Esophagus muscularis mucosa (tissue), 4 donors: ENCODE data around the gene ULK1. TPM values are rescaled to one million over a fixed set of nuclear protein-coding genes. Genes with fewer than 3 reads are reported as not detected.

Experiments used
- DNase-seq: peaks from one replicate; pipeline ENCODE4 v3.0.0-alpha.2; 2017; ENCODE audit errors: extremely low spot score
- H3K27ac ChIP-seq, 4 donors: fragments of 200-600 bp; sonication (generic); replicated peaks in 1 of 4; 1 replicate in 3 of 4; 2 replicates in 1 of 4; pipeline ENCODE4 v1.5.1; 2016 to 2019; ENCODE audit warnings: mild to moderate bottlenecking in 1 of 4
- H3K27me3 ChIP-seq, 4 donors: fragments of 200-600 bp; sonication (generic); one replicate each; pipeline versions ENCODE4 v1.5.1 to v1.6.0; 2016 to 2019
- H3K36me3 ChIP-seq, 4 donors: fragments of 200-600 bp; sonication (generic); one replicate each; pipeline ENCODE4 v1.5.1; 2016 to 2019
- H3K4me1 ChIP-seq, 4 donors: fragments of 200-600 bp; sonication (generic); one replicate each; pipeline ENCODE4 v1.5.1; 2016 to 2019
- H3K4me3 ChIP-seq, 4 donors: fragments of 200-600 bp; sonication (generic); 1 replicate in 2 of 4; 2 replicates in 2 of 4; pipeline ENCODE4 v1.5.1; 2016 to 2019; ENCODE audit warnings: mild to moderate bottlenecking in 4 of 4, moderate library complexity in 1 of 4
- H3K9me3 ChIP-seq, 4 donors: fragments of 200-600 bp; sonication (generic); 1 replicate in 3 of 4; 2 replicates in 1 of 4; pipeline ENCODE4 v1.5.1; 2016 to 2019
- EP300 ChIP-seq: sonication (generic); formaldehyde crosslinking; IDR thresholded peaks from one replicate; pipeline ENCODE4 v1.6.1; 2017; ENCODE audit warnings: antibody characterized with exemption
- POLR2A ChIP-seq: fragments of 450-650 bp; IDR thresholded peaks from one replicate; pipeline ENCODE4 v1.6.1; 2017; ENCODE audit warnings: antibody characterized with exemption, moderate library complexity, mild to moderate bottlenecking, low read depth
- POLR2AphosphoS5 ChIP-seq, 2 donors: sonication (generic); formaldehyde crosslinking; IDR thresholded peaks; one replicate each; pipeline ENCODE4 v1.6.1; 2017; ENCODE audit warnings: antibody characterized with exemption in 2 of 2
- WGBS: methylation state at CpG from one replicate; pipeline ENCODE4 v1.1.5; 2018; 5-methylcytosine and 5-hydroxymethylcytosine counted together
- intact Hi-C: fragments of 100-400 bp; cut with DNase I; formaldehyde crosslinking; loops from one replicate; pipeline ENCODE4 v1.15.1; 2023
- total RNA-seq, 4 donors: library from RNA; depleted of rRNA; stranded (reverse); fragments of >200 nt; gene quantifications; one replicate each; pipeline versions ENCODE4 v1.1.0 to v1.2.1, GENCODE V29; 2016
- TF ChIP-seq, protein P1 (sequence below), 3 experiments: fragments of 200-600 bp in 2 of 3; fragments of 450-650 bp in 1 of 3; sonication (generic) in 2 of 3; IDR thresholded peaks; one replicate each; pipeline ENCODE4 v1.5.1; 2017 to 2019; ENCODE audit warnings: antibody characterized with exemption in 3 of 3, mild to moderate bottlenecking in 2 of 3, moderate library complexity in 1 of 3

Gene ULK1
- total RNA-seq, 4 donors from 2014 or later: 18.4 to 37.5 (median 26.9) TPM

DNA sequence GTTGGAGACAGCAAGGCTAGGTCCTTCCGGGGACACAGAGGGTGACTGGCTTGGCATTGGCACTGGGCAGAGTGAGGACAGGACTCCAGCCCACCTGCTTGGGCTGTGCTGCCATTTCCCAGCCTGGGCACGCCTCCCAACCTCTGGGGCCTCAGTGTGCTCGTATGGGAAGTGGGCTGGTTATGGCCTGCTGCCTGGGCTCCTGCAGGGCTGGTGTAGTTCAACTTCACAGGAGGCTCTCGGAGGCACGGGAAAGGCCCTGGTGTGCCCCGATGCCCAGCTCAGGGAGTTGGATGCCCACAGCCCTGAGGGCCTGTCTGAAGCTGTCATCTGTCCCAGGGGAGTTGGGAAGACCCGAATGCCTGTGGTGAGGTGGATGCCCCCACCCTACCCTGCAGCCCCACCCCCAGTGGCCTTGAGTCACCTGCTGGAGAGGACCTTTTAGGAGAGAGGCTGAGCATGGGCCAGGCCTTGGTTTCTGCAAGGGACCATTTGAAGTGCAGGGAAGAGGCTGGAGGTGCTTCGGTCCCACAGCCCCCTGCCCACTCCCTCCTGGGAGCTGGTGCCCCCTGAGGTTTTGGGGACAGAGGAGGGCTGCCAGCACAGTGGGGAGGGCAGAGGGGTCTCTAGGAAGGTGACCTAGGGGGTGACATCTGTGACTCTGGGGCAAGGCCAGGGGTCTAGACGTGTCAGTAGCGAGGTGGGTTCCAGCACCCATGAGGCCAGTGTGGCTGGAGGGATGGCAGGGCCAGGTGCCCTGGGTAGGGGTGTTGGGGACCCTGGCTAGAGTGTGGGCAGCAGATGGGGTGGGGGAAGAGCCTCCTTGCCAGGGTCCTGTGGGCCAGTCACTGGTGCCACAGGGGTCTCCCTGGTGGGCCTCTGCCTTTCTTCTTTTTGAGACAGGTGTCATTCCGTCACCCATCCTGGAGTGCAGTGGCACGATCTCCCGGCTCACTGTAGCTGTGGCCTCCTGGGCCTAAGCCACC lies 9.1 kb downstream of the ULK1 start:
- Histone ChIP-seq H3K27me3 (no peaks in the 10 kb centered on the region), H3K9me3 (no peaks in the 10 kb centered on the region), H3K4me3 (no peak overlapping the region), H3K36me3 (peaks cover 15 to 63% (median 44%) of the 10 kb centered on the region in 4 donors), H3K4me1 (peaks cover 59 to 79% (median 72%) of the 10 kb centered on the region in 4 donors), H3K27ac (no peak overlapping the region)
- intact Hi-C loops: no loop called here
- 91% methylated on average over 7 of the region's 13 CpGs for WGBS
- TF ChIP-seq, protein P1, sequence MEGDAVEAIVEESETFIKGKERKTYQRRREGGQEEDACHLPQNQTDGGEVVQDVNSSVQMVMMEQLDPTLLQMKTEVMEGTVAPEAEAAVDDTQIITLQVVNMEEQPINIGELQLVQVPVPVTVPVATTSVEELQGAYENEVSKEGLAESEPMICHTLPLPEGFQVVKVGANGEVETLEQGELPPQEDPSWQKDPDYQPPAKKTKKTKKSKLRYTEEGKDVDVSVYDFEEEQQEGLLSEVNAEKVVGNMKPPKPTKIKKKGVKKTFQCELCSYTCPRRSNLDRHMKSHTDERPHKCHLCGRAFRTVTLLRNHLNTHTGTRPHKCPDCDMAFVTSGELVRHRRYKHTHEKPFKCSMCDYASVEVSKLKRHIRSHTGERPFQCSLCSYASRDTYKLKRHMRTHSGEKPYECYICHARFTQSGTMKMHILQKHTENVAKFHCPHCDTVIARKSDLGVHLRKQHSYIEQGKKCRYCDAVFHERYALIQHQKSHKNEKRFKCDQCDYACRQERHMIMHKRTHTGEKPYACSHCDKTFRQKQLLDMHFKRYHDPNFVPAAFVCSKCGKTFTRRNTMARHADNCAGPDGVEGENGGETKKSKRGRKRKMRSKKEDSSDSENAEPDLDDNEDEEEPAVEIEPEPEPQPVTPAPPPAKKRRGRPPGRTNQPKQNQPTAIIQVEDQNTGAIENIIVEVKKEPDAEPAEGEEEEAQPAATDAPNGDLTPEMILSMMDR (IDR thresholded peaks at IDR 0.05): no peak
- TF ChIP-seq POLR2AphosphoS5 (IDR thresholded peaks at IDR 0.05): no peak
- no peak for TF ChIP-seq POLR2A
- no peak for TF ChIP-seq EP300
- DNase-seq: no peak

DNA sequence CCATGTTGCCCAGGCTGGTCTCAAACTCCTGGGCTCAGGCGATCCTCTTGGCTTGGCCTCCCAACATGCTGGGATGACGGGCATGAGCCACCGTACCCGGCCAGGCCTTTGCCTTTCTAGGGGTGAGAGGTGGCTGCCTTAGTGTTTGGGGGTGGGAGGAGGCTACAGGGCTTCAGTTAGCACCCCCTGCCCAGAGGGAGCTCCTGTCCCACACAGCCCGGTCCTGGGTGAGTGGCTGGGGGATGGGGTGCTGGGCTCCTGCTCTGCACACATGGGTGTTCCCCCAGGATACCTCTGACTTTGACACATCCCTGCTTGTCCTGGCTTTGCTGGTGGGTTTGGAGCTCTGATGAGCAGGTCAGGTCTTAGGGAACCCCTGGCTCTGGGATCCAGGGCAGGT lies 9.9 kb downstream of the ULK1 start:
- 83% methylated on average over 1 of the region's 5 CpGs for WGBS
- peaks cover 23 to 64% (median 46%) of the 10 kb centered on the region in 4 donors for H3K36me3 ChIP-seq
- H3K4me3 ChIP-seq: no peak overlapping the region
- H3K4me1 ChIP-seq: peaks cover 59 to 71% (median 65%) of the 10 kb centered on the region in 4 donors
- H3K27me3 ChIP-seq: no peaks in the 10 kb centered on the region
- intact Hi-C loops: no loop called here
- no peak for TF ChIP-seq EP300
- TF ChIP-seq POLR2A: no peak
- no peak for TF ChIP-seq POLR2AphosphoS5 (IDR thresholded peaks at IDR 0.05)
- TF ChIP-seq, protein P1 (IDR thresholded peaks at IDR 0.05): no peak
- H3K9me3 ChIP-seq: no peaks in the 10 kb centered on the region
- H3K27ac ChIP-seq: no peak overlapping the region
- DNase-seq: no peak

DNA sequence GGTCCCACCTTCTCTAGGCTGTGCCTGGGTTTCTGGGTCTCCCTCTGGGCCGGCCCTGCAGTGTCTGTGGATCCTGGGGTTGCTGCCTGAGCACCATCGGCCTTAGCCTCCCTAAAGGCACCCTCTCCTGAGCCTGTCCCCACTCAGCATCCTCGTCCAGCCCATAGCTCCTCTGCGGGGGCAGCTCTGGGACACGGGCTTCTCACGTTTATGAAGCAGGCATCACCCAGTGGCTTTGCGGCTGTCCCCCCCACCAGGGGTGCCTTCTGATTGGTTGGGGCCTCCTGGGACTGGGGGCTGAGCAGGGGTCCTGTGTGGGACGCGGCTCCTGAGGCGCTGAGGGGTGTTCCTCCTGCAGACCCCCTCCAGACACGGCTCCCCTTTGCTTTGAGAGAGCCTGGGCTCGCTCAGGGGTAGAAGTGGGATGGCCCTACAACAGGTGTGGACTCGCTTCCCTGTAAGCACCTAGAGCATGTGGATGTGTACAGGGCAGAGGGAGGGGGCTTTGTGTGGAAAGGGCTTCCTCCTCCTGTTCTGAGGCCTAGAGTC lies 10.7 kb downstream of the ULK1 start:
- H3K4me3 ChIP-seq: no peak overlapping the region
- no peaks in the 10 kb centered on the region for H3K27me3 ChIP-seq
- intact Hi-C loops: no loop called here
- no peaks in the 10 kb centered on the region for H3K9me3 ChIP-seq
- peaks cover 31 to 68% (median 51%) of the 10 kb centered on the region in 4 donors for H3K36me3 ChIP-seq
- H3K27ac ChIP-seq: no peak overlapping the region
- 75% methylated on average over 11 of the region's 13 CpGs for WGBS
- no peak for DNase-seq
- H3K4me1 ChIP-seq: peaks cover 54 to 63% (median 57%) of the 10 kb centered on the region in 4 donors
- TF ChIP-seq POLR2AphosphoS5 (IDR thresholded peaks at IDR 0.05): no peak
- no peak for TF ChIP-seq EP300
- TF ChIP-seq, protein P1 (IDR thresholded peaks at IDR 0.05): no peak
- no peak for TF ChIP-seq POLR2A

DNA sequence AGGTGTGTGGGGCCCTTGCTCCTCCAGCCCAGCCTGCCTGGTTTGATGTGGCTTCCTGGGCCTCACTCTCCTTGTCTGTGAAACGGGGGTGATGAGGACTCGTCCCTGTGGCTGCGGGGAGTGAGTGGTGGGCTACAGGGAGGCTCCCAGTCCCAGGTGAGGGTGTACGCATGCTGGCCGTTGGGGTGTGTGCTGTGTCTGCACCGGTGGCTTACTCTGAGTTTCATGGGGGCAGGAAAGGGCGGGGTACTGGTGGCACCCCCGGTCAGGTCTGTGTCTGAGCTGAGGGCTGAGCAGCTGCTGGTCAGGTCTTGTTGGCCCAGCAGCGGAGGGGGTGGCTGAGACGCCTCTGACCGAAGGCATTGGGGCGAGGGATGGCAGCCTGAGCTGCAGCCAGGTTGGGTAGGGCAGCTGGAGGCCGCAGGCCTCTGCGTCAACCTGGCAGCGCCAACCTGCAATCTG lies 11.2 kb downstream of the ULK1 start:
- TF ChIP-seq POLR2AphosphoS5 (IDR thresholded peaks at IDR 0.05) (no peak), EP300 (no peak), POLR2A (no peak)
- TF ChIP-seq, protein P1 (IDR thresholded peaks at IDR 0.05): no peak
- Histone ChIP-seq H3K9me3 (no peaks in the 10 kb centered on the region), H3K4me1 (peaks cover 49 to 58% (median 52%) of the 10 kb centered on the region in 4 donors), H3K27me3 (no peaks in the 10 kb centered on the region), H3K27ac (no peak overlapping the region), H3K36me3 (peaks cover 36 to 68% (median 54%) of the 10 kb centered on the region in 4 donors), H3K4me3 (no peak overlapping the region)
- 92% methylated on average over 11 of the region's 15 CpGs for WGBS
- DNase-seq: no peak
- intact Hi-C loops: no loop called here
